GM12891 (cell line): ENCODE measurements around the gene HSD17B2.

ENCODE experiments used
- DNase-seq: peaks from one replicate; pipeline ENCODE4 v3.0.0; 2011; ENCODE audit warnings: low spot score; ENCODE audit not compliant: insufficient read length
- FAIRE-seq: peaks from 2 replicates; lab custom pipeline; 2011; peaks lifted over from hg19 to GRCh38; lab: Jason Lieb, UNC
- PAX5 ChIP-seq: IDR thresholded peaks from 2 replicates; pipeline ENCODE4 v1.6.1; 2011; ENCODE audit warnings: low read length, moderate library complexity, mild to moderate bottlenecking; ENCODE audit not compliant: insufficient read depth, severe bottlenecking
- POLR2A ChIP-seq: IDR thresholded peaks from 2 replicates; pipeline ENCODE4 v1.6.1; 2011; ENCODE audit warnings: low read depth, low read length, control low read depth
- POLR2AphosphoS5 ChIP-seq: IDR thresholded peaks from 2 replicates; pipeline ENCODE4 v1.6.1; 2011; ENCODE audit warnings: low read depth, low read length, control low read depth
- POU2F2 ChIP-seq: IDR thresholded peaks from 2 replicates; pipeline ENCODE4 v1.6.1; 2011; ENCODE audit warnings: low read depth, mild to moderate bottlenecking, control low read depth, low read length, moderate library complexity
- SPI1 ChIP-seq: IDR thresholded peaks from 2 replicates; pipeline ENCODE4 v1.6.1; 2011; ENCODE audit warnings: low read depth, low read length, control low read depth
- TAF1 ChIP-seq: IDR thresholded peaks from 2 replicates; pipeline ENCODE4 v1.6.1; 2011; ENCODE audit warnings: low read depth, low read length, control low read depth

HSD17B2 gene

DNA sequence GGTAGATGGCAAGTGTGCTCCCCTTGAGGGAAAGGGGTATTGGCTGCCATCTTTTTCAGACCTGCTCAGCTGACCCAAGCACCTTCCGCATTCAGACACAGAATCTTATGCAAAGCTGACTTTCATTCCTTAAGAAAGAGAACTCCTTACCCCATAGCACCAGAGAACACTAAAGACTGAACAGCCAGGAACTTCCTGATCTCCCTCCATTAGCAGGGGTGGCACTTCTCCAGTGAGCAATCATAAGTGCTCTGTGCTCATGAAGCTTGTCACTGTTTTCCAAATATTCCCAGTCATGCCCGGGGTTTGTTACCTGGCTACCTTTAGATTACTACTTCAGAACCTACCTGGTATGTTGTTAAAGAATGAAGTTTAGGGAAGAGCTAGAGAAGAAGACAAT, 11.9 kb downstream of the HSD17B2 start:
- no peak for TF ChIP-seq POU2F2
- TF ChIP-seq POLR2AphosphoS5: no peak
- no peak for TF ChIP-seq POLR2A
- TF ChIP-seq SPI1: no peak
- no peak for TF ChIP-seq PAX5
- no peak for TF ChIP-seq TAF1
- FAIRE-seq: no peak
- no peak for DNase-seq

DNA sequence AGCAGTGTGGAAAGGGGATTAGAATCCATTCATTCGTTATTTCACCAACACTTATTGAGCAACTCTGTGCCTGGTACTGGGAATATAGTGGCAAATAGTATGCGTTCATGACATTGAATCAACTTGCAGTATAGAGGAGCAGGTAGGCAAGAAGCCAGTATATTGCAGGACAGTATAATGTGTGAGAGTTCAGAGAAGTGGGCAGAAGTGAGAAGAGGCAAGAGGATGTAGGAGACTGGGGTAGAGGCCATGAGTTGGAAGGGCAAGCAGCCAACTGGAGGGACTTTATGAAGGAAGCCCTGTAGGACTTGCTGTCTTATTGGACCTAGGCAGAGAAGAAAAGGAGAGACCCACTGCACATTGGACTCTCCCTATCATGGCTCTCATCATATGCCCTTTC, 12.3 kb downstream of the HSD17B2 start:
- FAIRE-seq: no peak
- TF ChIP-seq SPI1 (no peak), POLR2A (no peak), POLR2AphosphoS5 (no peak), TAF1 (no peak), PAX5 (no peak), POU2F2 (no peak)
- no peak for DNase-seq

- TF ChIP-seq POLR2AphosphoS5 (no peak), TAF1 (no peak), SPI1 (no peak), POU2F2 (no peak), PAX5 (no peak), POLR2A (no peak)
- FAIRE-seq (no peak), DNase-seq (no peak)
Measured at GRCh38 chr16:82047787-82048186, 12.7 kb downstream of the HSD17B2 start.

DNA sequence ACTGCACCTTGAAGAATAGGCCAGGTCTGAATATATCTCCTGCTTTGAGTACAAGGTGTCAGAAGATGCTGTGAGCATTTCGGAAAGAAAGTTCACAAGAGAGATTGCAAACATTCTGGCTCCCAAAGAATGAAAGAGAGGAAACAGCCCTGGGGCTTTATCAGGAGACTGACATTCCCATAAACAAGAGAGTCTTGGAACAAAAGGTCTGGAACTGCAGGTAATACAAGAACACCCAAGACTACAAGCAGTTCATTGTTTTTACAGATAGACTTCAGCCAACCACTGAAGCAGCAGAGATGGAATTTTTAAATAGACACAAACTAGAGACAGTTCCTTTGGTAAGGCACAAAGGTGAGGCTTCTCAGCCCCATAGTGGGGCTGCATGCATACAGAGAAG, 14.4 kb downstream of the HSD17B2 start:
- FAIRE-seq: no peak
- TF ChIP-seq POU2F2 (no peak), POLR2AphosphoS5 (no peak), POLR2A (no peak)
- no peak for DNase-seq

- DNase-seq (no peak), FAIRE-seq (no peak)
- TF ChIP-seq POLR2AphosphoS5 (no peak), POLR2A (no peak), PAX5 (no peak), TAF1 (no peak), SPI1 (no peak), POU2F2 (no peak)
Measured at GRCh38 chr16:82050506-82050905, 15.5 kb downstream of the HSD17B2 start.

GRCh38 chr16:82050909-82051357, 15.9 kb downstream of the HSD17B2 start:
- no peak for TF ChIP-seq PAX5
- no peak for TF ChIP-seq POU2F2
- no peak for TF ChIP-seq SPI1
- TF ChIP-seq POLR2A: no peak
- no peak for TF ChIP-seq TAF1
- no peak for TF ChIP-seq POLR2AphosphoS5
- DNase-seq (no peak), FAIRE-seq (no peak)

- FAIRE-seq: no peak
- no peak for DNase-seq
- no peak for TF ChIP-seq POU2F2
Measured at GRCh38 chr16:82051656-82052055, 16.6 kb downstream of the HSD17B2 start.

DNA sequence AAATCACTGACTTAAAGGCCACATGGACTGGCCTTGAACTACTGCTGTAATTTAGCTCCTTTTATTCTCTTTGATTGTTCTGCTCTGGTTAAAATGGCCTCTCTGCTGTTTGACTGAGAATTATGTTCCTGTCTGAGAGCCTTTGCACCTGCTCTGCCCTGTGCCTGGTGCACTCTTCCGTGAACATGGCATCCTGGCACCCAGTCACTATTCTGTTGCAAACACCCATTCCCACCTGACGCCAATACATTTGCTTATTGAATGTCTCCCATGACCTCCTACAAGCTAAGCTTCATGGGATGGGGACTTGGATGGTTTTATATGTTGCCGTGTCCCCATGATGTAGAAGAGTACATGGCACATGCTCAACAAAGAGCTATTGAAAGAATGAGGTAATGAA, 20.1 kb downstream of the HSD17B2 start:
- DNase-seq (no peak), FAIRE-seq (no peak)
- TF ChIP-seq TAF1: no peak
- no peak for TF ChIP-seq POLR2AphosphoS5

GRCh38 chr16:82055728-82056549, 20.9 kb downstream of the HSD17B2 start:
- TF ChIP-seq POLR2AphosphoS5 (no peak), SPI1 (no peak)
- FAIRE-seq (no peak), DNase-seq (no peak)

GRCh38 chr16:82056550-82056896, 21.5 kb downstream of the HSD17B2 start:
- TF ChIP-seq PAX5 (no peak), POU2F2 (no peak), POLR2AphosphoS5 (no peak), TAF1 (no peak), POLR2A (no peak), SPI1 (no peak)
- DNase-seq (no peak), FAIRE-seq (no peak)
